Uterus (tissue), 4 donors: ENCODE data around the gene GPR161. TPM values are rescaled to one million over a fixed set of nuclear protein-coding genes. Genes with fewer than 3 reads are reported as not detected.

Experiments used
- DNase-seq, 2 donors: peaks; one replicate each; pipeline ENCODE4 v3.0.0-alpha.2; 2019 to 2020
- H3K27ac ChIP-seq, 2 donors: fragments of 200-600 bp; sonication (generic); 1 replicate in 1 of 2; 2 replicates in 1 of 2; pipeline ENCODE4 v1.5.1; 2016 to 2018
- H3K27me3 ChIP-seq, 2 donors: fragments of 200-600 bp; sonication (generic); one replicate each; pipeline ENCODE4 v1.5.1; 2018 to 2019; ENCODE audit warnings: control low read depth in 1 of 2
- H3K36me3 ChIP-seq, 2 donors: fragments of 200-600 bp; sonication (generic); one replicate each; pipeline ENCODE4 v1.5.1; 2019; ENCODE audit warnings: control low read depth in 1 of 2
- H3K4me1 ChIP-seq, 2 donors: fragments of 200-600 bp; sonication (generic); one replicate each; pipeline ENCODE4 v1.5.1; 2018 to 2019; ENCODE audit warnings: control low read depth in 1 of 2
- H3K4me3 ChIP-seq, 2 donors: fragments of 200-600 bp; sonication (generic); 1 replicate in 1 of 2; 2 replicates in 1 of 2; pipeline ENCODE4 v1.5.1; 2018 to 2019; ENCODE audit warnings: mild to moderate bottlenecking in 1 of 2
- H3K9me3 ChIP-seq, 2 donors: fragments of 200-600 bp; sonication (generic); one replicate each; pipeline ENCODE4 v1.5.1; 2019; ENCODE audit warnings: control low read depth in 1 of 2
- POLR2A ChIP-seq, 2 donors: fragments of 450-650 bp; IDR thresholded peaks; one replicate each; pipeline ENCODE4 v1.6.1; 2016; ENCODE audit warnings: antibody characterized with exemption in 2 of 2, mild to moderate bottlenecking in 1 of 2, moderate library complexity in 1 of 2
- intact Hi-C: fragments of 100-400 bp; cut with DNase I; formaldehyde crosslinking; loops from one replicate; pipeline ENCODE4 v1.15.1; 2023; ENCODE audit warnings: low total_unique reads
- total RNA-seq, 4 donors: library from RNA; depleted of rRNA in 3 of 4; stranded (reverse); fragments of >200 nt in 3 of 4; gene quantifications; one replicate each; pipeline versions ENCODE4 v1.1.0 to v1.2.4, GENCODE V29; 2014 to 2023
- TF ChIP-seq, protein P1 (sequence below), 4 experiments: fragments of 200-600 bp in 2 of 4; fragments of 450-650 bp in 2 of 4; sonication (generic) in 2 of 4; IDR thresholded peaks; one replicate each; pipeline ENCODE4 v1.5.1; 2016 to 2019; ENCODE audit warnings: antibody characterized with exemption in 4 of 4, mild to moderate bottlenecking in 2 of 4, moderate library complexity in 1 of 4
- donor health status: DM: yes; HTN: yes; CAD: no.

The GPR161 gene
- total RNA-seq, 4 donors from 2014 or later: 9.7 to 45.5 (median 37.6) TPM

DNA sequence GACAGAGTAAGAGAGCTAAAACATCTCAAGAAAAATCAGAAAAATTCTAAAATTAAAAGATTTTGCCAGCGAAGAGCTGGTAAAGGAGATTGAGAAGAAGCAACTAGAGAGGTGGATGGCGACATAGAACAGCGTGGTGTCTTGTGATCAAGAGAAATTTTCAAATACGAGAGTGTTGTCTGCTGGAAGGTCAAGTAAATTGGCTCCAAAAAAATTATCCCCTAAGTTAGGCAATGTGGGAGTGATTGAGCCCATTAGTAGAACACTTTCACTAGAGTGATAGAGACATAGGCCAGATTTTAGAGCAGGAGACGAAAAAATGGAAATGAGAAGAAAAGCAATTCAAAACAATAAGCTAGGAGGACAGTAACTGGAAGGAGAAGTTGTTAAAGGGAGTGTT, 105.5 kb downstream of the GPR161 start:
- Histone ChIP-seq H3K27me3 (no peaks in the 10 kb centered on the region), H3K9me3 (no peaks in the 10 kb centered on the region), H3K27ac (no peak overlapping the region), H3K4me3 (no peak overlapping the region), H3K4me1 (no peaks in the 10 kb centered on the region), H3K36me3 (no peaks in the 10 kb centered on the region)
- TF ChIP-seq, protein P1, sequence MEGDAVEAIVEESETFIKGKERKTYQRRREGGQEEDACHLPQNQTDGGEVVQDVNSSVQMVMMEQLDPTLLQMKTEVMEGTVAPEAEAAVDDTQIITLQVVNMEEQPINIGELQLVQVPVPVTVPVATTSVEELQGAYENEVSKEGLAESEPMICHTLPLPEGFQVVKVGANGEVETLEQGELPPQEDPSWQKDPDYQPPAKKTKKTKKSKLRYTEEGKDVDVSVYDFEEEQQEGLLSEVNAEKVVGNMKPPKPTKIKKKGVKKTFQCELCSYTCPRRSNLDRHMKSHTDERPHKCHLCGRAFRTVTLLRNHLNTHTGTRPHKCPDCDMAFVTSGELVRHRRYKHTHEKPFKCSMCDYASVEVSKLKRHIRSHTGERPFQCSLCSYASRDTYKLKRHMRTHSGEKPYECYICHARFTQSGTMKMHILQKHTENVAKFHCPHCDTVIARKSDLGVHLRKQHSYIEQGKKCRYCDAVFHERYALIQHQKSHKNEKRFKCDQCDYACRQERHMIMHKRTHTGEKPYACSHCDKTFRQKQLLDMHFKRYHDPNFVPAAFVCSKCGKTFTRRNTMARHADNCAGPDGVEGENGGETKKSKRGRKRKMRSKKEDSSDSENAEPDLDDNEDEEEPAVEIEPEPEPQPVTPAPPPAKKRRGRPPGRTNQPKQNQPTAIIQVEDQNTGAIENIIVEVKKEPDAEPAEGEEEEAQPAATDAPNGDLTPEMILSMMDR (IDR thresholded peaks at IDR 0.05): no peak
- no peak for TF ChIP-seq POLR2A (IDR thresholded peaks at IDR 0.05)
- DNase-seq: no peak
- intact Hi-C loops: no loop called here

Other genes with a start within 250 kb of the GPR161 start
- 1 to 10 TPM in 1 of 4 donors, under 1 TPM in 3; 0.26 to 1.2 (median 0.52) TPM for gene ADCY10, start 222.8 kb downstream of the GPR161 start, total RNA-seq
- 10 to 100 TPM; 19.1 to 77.7 (median 44.9) TPM for gene DCAF6, start 200.2 kb downstream of the GPR161 start, total RNA-seq
- gene MPC2, start 199.9 kb downstream of the GPR161 start, total RNA-seq: 100 to 1,000 TPM in 1 of 4 donors, 10 to 100 TPM in 3; 21.5 to 127 (median 38.5) TPM
- gene TIPRL, start 42.0 kb upstream of the GPR161 start, total RNA-seq: 10 to 100 TPM in 3 of 4 donors, 1 to 10 TPM in 1; 9.5 to 59.2 (median 28.3) TPM
- gene SFT2D2, start 89.1 kb upstream of the GPR161 start, total RNA-seq: 100 to 1,000 TPM in 1 of 4 donors, 10 to 100 TPM in 3; 38.4 to 111 (median 59.2) TPM
- gene TBX19, start 143.9 kb upstream of the GPR161 start, total RNA-seq: 1 to 10 TPM; 1.4 to 8.5 (median 4.8) TPM